Left colon (tissue), 2 donors: ENCODE results near the gene PRICKLE1. TPM values are rescaled to one million over a fixed set of nuclear protein-coding genes. Genes with fewer than 3 reads are reported as not detected.

Experiments used
- ATAC-seq: fragments of 200-7000 bp; cut with Tn5 transposase; one replicate; pipeline ENCODE4 v1.9.1; 2020; ENCODE audit warnings: mild to moderate bottlenecking, moderate library complexity
- DNase-seq, 2 donors: peaks; one replicate each; pipeline ENCODE4 v3.0.0-alpha.2; 2020
- intact Hi-C, 2 donors: fragments of 100-400 bp; cut with DNase I in 1 of 2; cut with micrococcal nuclease in 1 of 2; formaldehyde crosslinking; loops; one replicate each; pipeline versions ENCODE4 v1.11.2 to v1.14.0; 2022; cut with DNase I, micrococcal nuclease
- total RNA-seq, 2 donors: library from RNA; stranded (reverse); fragmentation: NEBNext Ultra II Directional; extraction: Animal tissue kit (Norgen Biotek cat#: 25700); gene quantifications; one replicate each; pipeline ENCODE4 v1.2.1, GENCODE V29; 2021
- donor health status: DM: no; HTN: no; CAD: no.
- donor health status: DM: yes; HTN: yes; CAD: no.

PRICKLE1 gene
- total RNA-seq, 2 donors from 2014 or later, result 1.2 to 2.7 TPM

GRCh38 chr12:42510823-42511222 is 78.7 kb downstream of the PRICKLE1 start:
- intact Hi-C loops, result no loop called here
- DNase-seq (peak in 1 of 2 donors; percentile 6), ATAC-seq (peak; percentile 60)

- no peak for ATAC-seq
- intact Hi-C loops, result no loop called here
- DNase-seq, result no peak
These were observed 80.6 kb downstream of the PRICKLE1 start for GRCh38 chr12:42508913-42509460.

GRCh38 chr12:42507565-42507964 is 82.0 kb downstream of the PRICKLE1 start:
- ATAC-seq, result no peak

GRCh38 chr12:42507081-42507480 is 82.5 kb downstream of the PRICKLE1 start:
- DNase-seq (no peak), ATAC-seq (no peak)
- intact Hi-C loops, result no loop called here

More at GRCh38 chr12:42507565-42507964, 82.0 kb downstream of the PRICKLE1 start:
- no peak for DNase-seq
- intact Hi-C loops, result no loop called here

GRCh38 chr12:42504049-42504448 is 85.5 kb downstream of the PRICKLE1 start:
- DNase-seq (no peak), ATAC-seq (no peak)
- intact Hi-C loops, result no loop called here

GRCh38 chr12:42502682-42503081 is 86.9 kb downstream of the PRICKLE1 start:
- intact Hi-C loops, result no loop called here
- DNase-seq, result no peak
- no peak for ATAC-seq

- ATAC-seq (no peak), DNase-seq (no peak)
- intact Hi-C loops, result no loop called here
These were observed 90.8 kb downstream of the PRICKLE1 start for GRCh38 chr12:42498549-42499247.

GRCh38 chr12:42496886-42497285 is 92.7 kb downstream of the PRICKLE1 start:
- DNase-seq, result no peak
- ATAC-seq, result no peak
- intact Hi-C loops, result no loop called here

- no peak for DNase-seq
- intact Hi-C loops, result no loop called here
- ATAC-seq, result no peak
These were observed 94.3 kb downstream of the PRICKLE1 start for GRCh38 chr12:42495244-42495643.

- ATAC-seq (no peak), DNase-seq (no peak)
- intact Hi-C loops, result no loop called here
These were observed 97.3 kb downstream of the PRICKLE1 start for GRCh38 chr12:42492267-42492666.

GRCh38 chr12:42490261-42490842 is 99.2 kb downstream of the PRICKLE1 start:
- ATAC-seq (no peak), DNase-seq (no peak)
- intact Hi-C loops, result no loop called here

GRCh38 chr12:42486407-42486806 is 103.1 kb downstream of the PRICKLE1 start:
- ATAC-seq, result no peak
- intact Hi-C loops, result no loop called here
- no peak for DNase-seq

- no peak for ATAC-seq
- DNase-seq, result no peak
- intact Hi-C loops, result no loop called here
These were observed 103.7 kb downstream of the PRICKLE1 start for GRCh38 chr12:42485823-42486222.

- intact Hi-C loops, result loop anchor here in 1 of 2 donors (5.0 kb wide), 1 partner anchor 82 kb away; no protein-coding TSS in a partner anchor
- ATAC-seq, result no peak
- no peak for DNase-seq
These were observed 104.5 kb downstream of the PRICKLE1 start for GRCh38 chr12:42484996-42485395.

- ATAC-seq (peak; percentile 24), DNase-seq (no peak)
- intact Hi-C loops, result loop anchor here in 1 of 2 donors (5.0 kb wide), 1 partner anchor 84 kb away; no protein-coding TSS in a partner anchor
These were observed 106.1 kb downstream of the PRICKLE1 start for GRCh38 chr12:42483521-42483790.

- intact Hi-C loops, result loop anchor here in 1 of 2 donors (5.0 kb wide), 1 partner anchor 84 kb away; no protein-coding TSS in a partner anchor
- DNase-seq, result peak; percentile 33 to 75
- peak; percentile 74 for ATAC-seq
These were observed 106.6 kb downstream of the PRICKLE1 start for GRCh38 chr12:42482748-42483520.

- ATAC-seq (no peak), DNase-seq (peak in 1 of 2 donors; percentile 16)
- intact Hi-C loops, result loop anchor here in 1 of 2 donors (5.0 kb wide), 1 partner anchor 85 kb away; no protein-coding TSS in a partner anchor
These were observed 107.4 kb downstream of the PRICKLE1 start for GRCh38 chr12:42482041-42482747.

- no peak for ATAC-seq
- intact Hi-C loops, result loop anchor here in 1 of 2 donors (5.0 kb wide), 1 partner anchor 86 kb away; no protein-coding TSS in a partner anchor
- DNase-seq, result no peak
These were observed 108.2 kb downstream of the PRICKLE1 start for GRCh38 chr12:42481368-42481767.

GRCh38 chr12:42477941-42478340 is 111.6 kb downstream of the PRICKLE1 start:
- DNase-seq (no peak), ATAC-seq (no peak)
- intact Hi-C loops, result no loop called here
